Heart left ventricle (tissue), 16 donors: ENCODE data around the gene GAREM1. TPM values are rescaled to one million over a fixed set of nuclear protein-coding genes. Genes with fewer than 3 reads are reported as not detected.
A peak's percentile ranks its signal among the peaks of the same experiment; 100 is the strongest.

Experiments
- ATAC-seq, 4 donors: fragments of 200-7000 bp; cut with Tn5 transposase; one replicate each; pipeline ENCODE4 v1.9.1; 2020 to 2022; ENCODE audit warnings: moderate library complexity in 4 of 4, mild to moderate bottlenecking in 3 of 4, moderate number of reproducible peaks in 1 of 4
- DNase-seq, 5 donors: peaks; one replicate each; pipeline ENCODE4 v3.0.0-alpha.2; 2020
- H3K27ac ChIP-seq, 12 donors: fragments of 200-600 bp; sonication (generic) in 4 of 12; one replicate each; pipeline versions ENCODE4 v1.5.0 to v1.8.0; 2016 to 2022; ENCODE audit warnings: mild to moderate bottlenecking in 2 of 12
- H3K27me3 ChIP-seq, 9 donors: fragments of 200-600 bp; sonication (generic) in 2 of 9; one replicate each; pipeline versions ENCODE4 v1.5.1 to v1.8.0; 2016 to 2022; ENCODE audit warnings: mild to moderate bottlenecking in 3 of 9
- H3K36me3 ChIP-seq, 9 donors: fragments of 200-600 bp; sonication (generic) in 2 of 9; one replicate each; pipeline versions ENCODE4 v1.5.0 to v1.8.0; 2018 to 2022; ENCODE audit warnings: mild to moderate bottlenecking in 2 of 9
- H3K4me1 ChIP-seq, 12 donors: fragments of 200-600 bp; sonication (generic) in 4 of 12; one replicate each; pipeline versions ENCODE4 v1.5.0 to v1.8.0; 2016 to 2022; ENCODE audit warnings: mild to moderate bottlenecking in 3 of 12
- H3K4me3 ChIP-seq, 12 donors: fragments of 200-600 bp; sonication (generic) in 4 of 12; one replicate each; pipeline versions ENCODE4 v1.5.0 to v1.8.0; 2017 to 2022; ENCODE audit warnings: mild to moderate bottlenecking in 9 of 12, moderate library complexity in 4 of 12
- H3K9me3 ChIP-seq, 12 donors: fragments of 200-600 bp; sonication (generic) in 4 of 12; one replicate each; pipeline versions ENCODE4 v1.5.0 to v1.8.0; 2016 to 2022; ENCODE audit warnings: mild to moderate bottlenecking in 1 of 12
- POLR2A ChIP-seq, 2 donors: fragments of 450-650 bp; IDR thresholded peaks; one replicate each; pipeline ENCODE4 v1.6.1; 2017; ENCODE audit warnings: antibody characterized with exemption in 2 of 2, mild to moderate bottlenecking in 2 of 2, moderate library complexity in 2 of 2
- whole genome bisulfite sequencing, 4 donors: extraction: QIAGEN DNeasy Blood & Tissue Kit in 2 of 4; methylation state at CpG; one replicate each; pipeline versions ENCODE4 v1.1.5 to v1.1.7; 2013 to 2018; 5-methylcytosine and 5-hydroxymethylcytosine counted together
- intact Hi-C, 10 donors: fragments of 100-400 bp; cut with DNase I; formaldehyde crosslinking; loops; one replicate each; pipeline versions ENCODE4 v1.11.1 to v1.14.2; 2022
- polyA plus RNA-seq, 2 donors: library from polyadenylated mRNA; stranded (reverse); fragments of 200-250 nt; gene quantifications; one replicate each; pipeline ENCODE4 v1.2.3, GENCODE V29; 2013
- total RNA-seq, 9 donors: library from RNA; depleted of rRNA in 2 of 9; stranded (reverse); fragments of >200 nt in 2 of 9; fragmentation: NEBNext Ultra II Directional in 3 of 9; extraction: Animal tissue kit (Norgen Biotek cat#: 25700) in 3 of 9; gene quantifications; one replicate each; pipeline versions ENCODE4 v1.1.0 to v1.2.4, GENCODE V29; 2016 to 2023
- TF ChIP-seq, protein P1 (sequence below), 12 donors: fragments of 200-600 bp; sonication (generic) in 4 of 12; IDR thresholded peaks; one replicate each; pipeline versions ENCODE4 v1.5.0 to v1.8.0; 2018 to 2022; ENCODE audit warnings: antibody characterized with exemption in 12 of 12, mild to moderate bottlenecking in 5 of 12
- donor health status: ischemic (EF 13 %, LVEDD 7.1; RV severe dilation, severe dysfunction).
- donor health status: healthy with polysubstance abuse.
- donor health status: DM: no; HTN: yes; CAD: no.
- donor health status: DM: no; HTN: no; CAD: no.
- donor health status: ischemic (EF 25% LVEDD 6.9; RV normal size, moderate dysfunction).
- donor health status: ischemic (EF 25% LVEDD 5.7; RV mildly dilated, moderate dysfunction).
- donor health status: healthy.
- donor health status: DM: yes; HTN: yes; CAD: no.
- donor health status: ischemic (EF 35%, LVEDD 5.7; RV mildly dilated, moderate dysfunction).
- donor health status: nonischemic (EF 11% LVEDD 7.7; RV severe dilation, severe dysfunction).
- donor health status: DM: yes; HTN: yes; CAD: no.
- donor health status: PGD.
- donor health status: ischemic (EF 29% LVEDD 5.4; RV normal size, mild dysfunction).
- donor health status: nonischemic (EF 23%, LVEDD 6.1; RV moderate dilation, normal function).

The GAREM1 gene
- total and polyA plus RNA-seq, 11 donors, result 1.8 to 28.8 (median 13.0) TPM

DNA sequence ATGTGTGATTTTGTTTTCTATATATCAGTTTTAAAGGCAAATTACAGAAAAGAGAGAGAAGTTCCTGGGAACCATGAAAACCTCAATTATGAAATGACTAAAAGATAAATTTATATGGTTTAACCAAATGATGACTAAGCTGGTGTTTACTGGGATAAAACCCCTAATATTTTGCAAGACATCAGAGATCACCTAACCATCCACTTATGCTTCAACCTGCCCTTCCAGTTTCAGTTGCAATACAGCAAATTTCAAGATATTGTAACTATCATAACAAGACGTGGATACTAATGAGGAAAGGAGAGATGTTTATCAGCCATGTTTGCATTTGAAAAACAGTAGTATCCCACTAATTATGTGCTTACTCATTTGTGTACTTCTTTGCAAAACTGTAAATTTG, 108.2 kb downstream of the GAREM1 start:
- no peak for TF ChIP-seq POLR2A (IDR thresholded peaks at IDR 0.05)
- TF ChIP-seq, protein P1, sequence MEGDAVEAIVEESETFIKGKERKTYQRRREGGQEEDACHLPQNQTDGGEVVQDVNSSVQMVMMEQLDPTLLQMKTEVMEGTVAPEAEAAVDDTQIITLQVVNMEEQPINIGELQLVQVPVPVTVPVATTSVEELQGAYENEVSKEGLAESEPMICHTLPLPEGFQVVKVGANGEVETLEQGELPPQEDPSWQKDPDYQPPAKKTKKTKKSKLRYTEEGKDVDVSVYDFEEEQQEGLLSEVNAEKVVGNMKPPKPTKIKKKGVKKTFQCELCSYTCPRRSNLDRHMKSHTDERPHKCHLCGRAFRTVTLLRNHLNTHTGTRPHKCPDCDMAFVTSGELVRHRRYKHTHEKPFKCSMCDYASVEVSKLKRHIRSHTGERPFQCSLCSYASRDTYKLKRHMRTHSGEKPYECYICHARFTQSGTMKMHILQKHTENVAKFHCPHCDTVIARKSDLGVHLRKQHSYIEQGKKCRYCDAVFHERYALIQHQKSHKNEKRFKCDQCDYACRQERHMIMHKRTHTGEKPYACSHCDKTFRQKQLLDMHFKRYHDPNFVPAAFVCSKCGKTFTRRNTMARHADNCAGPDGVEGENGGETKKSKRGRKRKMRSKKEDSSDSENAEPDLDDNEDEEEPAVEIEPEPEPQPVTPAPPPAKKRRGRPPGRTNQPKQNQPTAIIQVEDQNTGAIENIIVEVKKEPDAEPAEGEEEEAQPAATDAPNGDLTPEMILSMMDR (IDR thresholded peaks at IDR 0.05), result no peak
- Histone ChIP-seq H3K9me3 (no peaks in the 10 kb centered on the region), H3K27ac (no peak overlapping the region), H3K27me3 (no peaks in the 10 kb centered on the region), H3K4me1 (peaks cover 0 to 18% (median 4%) of the 10 kb centered on the region in 12 donors), H3K36me3 (no peaks in the 10 kb centered on the region), H3K4me3 (no peak overlapping the region)
- 77 to 89% (median 83%) methylated on average over 1 of the region's 1 CpG for WGBS, 4 donors
- DNase-seq, result no peak
- intact Hi-C loops, result loop anchor here in 1 of 10 donors (10.0 kb wide), 1 partner anchor 88 kb away; no protein-coding TSS in a partner anchor
- no peak for ATAC-seq

DNA sequence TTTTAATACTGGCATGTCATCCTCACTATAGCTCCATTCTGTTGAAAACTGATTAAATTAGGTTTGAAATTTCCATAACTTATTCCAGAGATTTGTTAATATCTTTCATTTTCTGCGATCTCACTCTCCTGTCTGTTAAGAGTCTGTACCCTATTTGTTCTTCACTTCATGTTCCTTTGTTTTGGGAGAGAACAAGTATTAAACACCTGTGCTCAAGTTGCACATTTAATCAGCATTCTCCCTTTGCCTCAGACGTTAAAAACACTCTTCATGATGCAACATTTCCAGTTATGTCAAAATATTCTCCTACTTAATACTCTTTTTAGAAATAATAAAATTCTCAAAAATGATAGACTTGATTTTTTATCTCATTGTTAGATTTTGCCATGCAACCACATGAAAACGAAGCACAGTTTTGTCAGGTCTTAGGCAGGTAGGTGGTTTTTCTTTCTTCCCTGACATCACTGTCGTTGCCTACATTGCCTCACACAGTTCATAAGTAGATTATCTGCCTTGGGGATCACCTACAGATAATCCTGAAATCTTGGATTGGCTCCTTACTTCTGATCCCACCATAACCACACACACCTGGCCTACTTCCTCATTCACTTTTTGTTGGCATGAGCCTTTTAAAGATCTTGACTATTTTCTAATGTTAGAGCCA, 109.9 kb downstream of the GAREM1 start:
- TF ChIP-seq POLR2A (IDR thresholded peaks at IDR 0.05), result no peak
- TF ChIP-seq, protein P1 (IDR thresholded peaks at IDR 0.05), result no peak
- 84 to 87% (median 85%) methylated on average over 4 of the region's 4 CpGs for WGBS, 4 donors

DNA sequence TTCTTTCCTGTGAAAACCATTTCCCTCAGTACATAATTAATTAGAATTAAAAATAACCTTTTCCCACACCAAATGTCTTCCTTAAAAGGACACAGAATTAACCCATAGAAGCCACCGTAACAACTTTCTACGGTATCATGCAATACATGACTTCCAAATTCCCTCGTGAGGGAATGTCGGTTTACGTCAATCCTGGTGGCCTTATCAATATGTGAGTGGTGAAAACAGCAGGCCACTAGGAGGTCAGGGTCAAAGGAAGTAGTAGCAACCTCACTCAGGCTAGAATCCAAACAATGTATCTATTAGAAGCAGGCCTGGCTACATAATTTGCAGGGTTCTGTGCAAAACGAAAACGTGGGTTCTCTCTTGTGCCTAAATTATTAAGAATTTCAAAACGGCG, 112.2 kb downstream of the GAREM1 start:
- no peaks in the 10 kb centered on the region for H3K27me3 ChIP-seq
- no peak for TF ChIP-seq POLR2A (IDR thresholded peaks at IDR 0.05)
- TF ChIP-seq, protein P1 (IDR thresholded peaks at IDR 0.05), result no peak
- intact Hi-C loops, result loop anchor here in 3 of 10 donors (10.0 kb wide), 3 partner anchors 64 to 116 kb away; partner anchors contain the start of gene GAREM1 (in 1 of the 3)
- peaks cover 0 to 18% (median 9%) of the 10 kb centered on the region in 12 donors for H3K4me1 ChIP-seq
- ATAC-seq (peak in 3 of 4 donors; percentile 47 to 51 (median 50)), DNase-seq (no peak)
- no peak overlapping the region for H3K4me3 ChIP-seq
- no peaks in the 10 kb centered on the region for H3K36me3 ChIP-seq
- no peaks in the 10 kb centered on the region for H3K9me3 ChIP-seq
- WGBS, 4 donors, result 47 to 63% (median 54%) methylated on average over 9 of the region's 9 CpGs
- no peak overlapping the region for H3K27ac ChIP-seq

More for the DNA sequence above, 109.9 kb downstream of the GAREM1 start:
- intact Hi-C loops, result loop anchor here in 1 of 10 donors (10.0 kb wide), 1 partner anchor 86 kb away; no protein-coding TSS in a partner anchor
- Histone ChIP-seq H3K9me3 (no peaks in the 10 kb centered on the region), H3K27me3 (no peaks in the 10 kb centered on the region), H3K27ac (no peak overlapping the region), H3K4me3 (no peak overlapping the region), H3K36me3 (no peaks in the 10 kb centered on the region), H3K4me1 (peaks cover 0 to 18% (median 7%) of the 10 kb centered on the region in 12 donors)
- DNase-seq (no peak), ATAC-seq (no peak)

DNA sequence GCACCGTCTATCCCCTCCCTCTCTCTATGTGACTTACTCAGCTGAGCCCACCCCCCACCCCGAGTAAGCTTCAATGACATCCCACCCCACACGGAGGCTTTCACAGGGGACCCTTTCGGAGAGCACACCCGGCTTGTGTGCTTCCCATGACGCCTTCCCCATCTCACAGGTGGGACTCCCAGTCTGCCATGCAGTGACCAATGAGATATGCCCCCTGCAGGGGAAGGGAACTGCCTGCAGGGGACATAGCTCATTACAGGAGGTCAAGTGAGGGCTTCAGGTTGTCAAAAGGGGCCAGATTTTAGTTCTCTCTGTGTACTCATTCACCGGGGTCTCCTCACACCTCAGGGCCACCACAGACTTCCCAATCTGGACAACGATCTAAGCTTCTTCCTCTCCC, 112.6 kb downstream of the GAREM1 start:
- ATAC-seq, result peak in 3 of 4 donors; percentile 20 to 54 (median 33)
- Histone ChIP-seq H3K9me3 (no peaks in the 10 kb centered on the region), H3K27me3 (no peaks in the 10 kb centered on the region), H3K4me1 (peaks cover 0 to 18% (median 9%) of the 10 kb centered on the region in 12 donors), H3K36me3 (no peaks in the 10 kb centered on the region), H3K4me3 (no peak overlapping the region), H3K27ac (no peak overlapping the region)
- TF ChIP-seq POLR2A (IDR thresholded peaks at IDR 0.05), result no peak
- TF ChIP-seq, protein P1 (IDR thresholded peaks at IDR 0.05), result peak in 2 of 12 donors; percentile 7 to 8
- intact Hi-C loops, result loop anchor here in 3 of 10 donors (10.0 kb wide), 3 partner anchors 63 to 117 kb away; partner anchors contain the start of gene GAREM1 (in 1 of the 3)
- 74 to 79% (median 78%) methylated on average over 8 of the region's 8 CpGs for WGBS, 4 donors
- no peak for DNase-seq
